ENCODE measurements around the gene H2BK1.

H2BK1 gene

GRCh38 chr7:151175793-151176311 lies 34.4 kb downstream of the H2BK1 start:
- FAIRE-seq = no peak

- no peak for FAIRE-seq
Observed at GRCh38 chr7:151175047-151175792, 35.1 kb downstream of the H2BK1 start.

DNA sequence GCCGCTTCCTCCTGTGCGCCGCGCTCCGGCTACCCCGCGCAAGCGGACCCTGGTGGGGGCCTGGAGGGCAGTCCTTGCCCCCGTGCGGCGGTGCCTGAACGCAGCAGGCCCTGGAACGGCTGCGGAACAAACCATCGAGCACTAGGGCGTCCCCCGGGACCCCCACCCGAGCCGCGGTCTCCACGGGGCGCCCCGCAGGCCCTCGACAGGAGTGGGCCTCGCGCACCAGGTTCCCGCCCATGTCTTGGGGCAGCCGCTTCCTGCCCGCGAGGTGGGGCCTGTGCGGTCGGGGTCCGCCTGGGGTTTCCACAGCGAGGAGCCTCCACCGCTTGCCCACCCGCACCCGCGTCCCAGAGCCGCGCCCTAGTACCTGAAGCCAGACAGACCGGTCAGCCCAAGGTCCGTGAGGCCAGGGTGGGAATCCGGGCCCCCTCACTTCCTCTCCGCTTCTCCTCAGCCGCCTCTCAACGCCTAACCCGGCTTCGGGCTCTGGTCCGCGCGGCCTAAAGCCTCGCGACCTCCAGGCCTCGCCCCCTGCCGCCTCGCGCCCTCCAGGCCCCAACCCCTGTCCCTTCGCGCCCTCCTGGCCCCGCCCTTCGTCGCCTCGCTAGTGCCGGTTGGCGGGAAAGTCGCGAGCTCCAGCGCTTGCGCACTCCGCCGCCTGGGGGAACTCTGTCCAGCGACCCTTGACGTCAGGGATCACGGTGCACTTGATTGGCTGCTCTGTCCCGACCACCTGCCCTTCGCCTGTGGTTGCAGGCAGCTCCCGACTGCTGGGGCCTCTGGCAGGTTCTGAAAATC lies 35.8 kb downstream of the H2BK1 start:
- no peak for FAIRE-seq

GRCh38 chr7:151173386-151174245 lies 36.7 kb downstream of the H2BK1 start:
- FAIRE-seq = no peak

GRCh38 chr7:151172273-151173141 lies 37.8 kb downstream of the H2BK1 start:
- FAIRE-seq = peak; percentile 87

DNA sequence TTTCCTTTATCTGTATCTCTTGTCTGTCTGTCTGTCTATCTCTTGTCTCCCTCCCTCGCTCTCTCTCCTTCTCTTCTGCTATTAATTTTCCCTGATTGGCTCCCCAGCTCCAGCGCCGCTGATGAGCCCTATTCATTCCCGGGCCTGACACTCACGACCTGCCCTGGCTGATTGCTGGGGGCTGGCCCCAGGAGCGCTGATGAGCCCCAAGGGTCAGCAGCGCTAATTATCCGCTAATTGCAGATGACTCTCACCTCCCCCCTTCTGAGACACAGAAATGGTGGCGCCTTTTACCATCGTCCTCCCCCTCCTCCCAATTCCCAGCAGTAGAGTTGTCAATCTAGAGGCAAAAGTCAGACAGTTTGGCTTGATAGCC lies 41.5 kb downstream of the H2BK1 start:
- no peak for FAIRE-seq

DNA sequence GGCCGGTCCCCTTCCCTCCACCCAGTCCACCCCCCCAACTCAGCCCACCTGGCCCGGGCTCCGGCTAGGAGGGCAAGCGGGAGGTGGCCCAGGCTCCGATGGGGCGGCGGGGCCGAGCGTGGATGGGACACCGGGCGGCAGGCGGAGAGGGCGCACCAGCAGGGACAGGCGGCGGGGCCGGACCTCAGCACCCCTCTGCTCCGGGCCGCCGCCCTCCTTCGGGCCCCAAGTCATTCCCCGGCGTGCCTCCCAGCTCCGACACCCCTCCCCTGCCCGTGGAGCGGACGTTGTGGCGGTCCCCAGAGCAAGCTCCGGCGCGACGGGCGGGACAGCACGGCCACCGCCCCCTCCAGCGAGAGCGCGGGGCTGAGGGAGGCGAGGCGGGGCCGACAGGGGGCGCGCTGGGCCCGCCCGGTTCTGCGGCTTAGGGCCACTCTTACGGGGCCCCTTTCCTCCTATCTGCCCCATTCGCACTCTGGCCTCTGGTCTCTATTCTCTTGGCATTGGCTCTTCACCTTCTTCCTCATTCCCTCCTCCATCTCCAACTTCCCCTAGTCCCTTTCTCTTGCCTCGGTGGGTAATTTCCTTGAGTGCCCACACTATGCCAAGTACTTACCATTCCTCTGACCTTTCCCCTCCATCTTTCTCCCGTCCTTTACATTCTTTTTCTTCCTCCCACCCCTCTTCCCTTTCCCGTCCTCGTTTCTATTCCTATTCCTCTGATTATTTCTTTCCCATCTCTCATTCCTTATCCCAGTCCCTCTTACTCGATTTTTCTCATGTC lies 42.1 kb downstream of the H2BK1 start:
- no peak for FAIRE-seq

DNA sequence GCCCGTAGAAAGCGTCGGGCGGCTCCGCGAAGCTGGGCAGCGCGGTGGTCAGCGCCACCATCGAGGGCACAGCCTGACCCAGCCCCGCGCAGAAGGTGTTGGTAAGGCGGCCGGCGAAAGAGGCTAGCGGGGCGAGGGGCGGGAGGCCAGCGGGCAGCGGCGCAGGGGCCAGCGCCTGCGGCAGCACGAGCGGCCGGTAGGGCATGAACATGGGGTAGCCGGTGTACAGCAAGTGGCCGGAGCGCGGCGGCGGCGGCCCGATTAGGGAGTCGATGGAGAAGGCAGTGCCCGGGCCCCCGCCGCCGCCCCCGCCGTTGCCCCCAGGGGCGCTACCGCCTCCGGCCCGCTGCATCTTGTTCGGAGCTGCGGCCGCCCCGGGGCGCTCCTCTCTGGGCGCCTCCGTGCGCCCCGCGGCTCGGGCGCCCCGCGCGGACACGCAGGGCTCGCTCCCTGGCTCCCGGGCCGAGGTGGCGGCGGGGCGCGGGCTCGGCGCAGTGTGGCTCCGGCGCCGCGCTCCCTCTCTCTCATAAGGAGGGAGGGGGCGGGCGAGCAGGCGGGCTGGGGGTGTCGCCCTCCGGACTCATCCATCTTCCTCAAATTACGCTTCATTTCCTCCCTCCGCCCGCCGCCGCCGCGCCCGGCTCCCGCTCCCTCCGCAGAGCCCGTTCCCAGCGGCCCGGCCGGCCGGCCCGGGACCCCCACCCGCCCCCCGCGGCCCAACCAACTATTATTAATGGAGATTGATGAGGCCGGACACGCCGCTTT lies 42.9 kb downstream of the H2BK1 start, which contains the start of gene GBX1:
Gene GBX1, minus strand, starts transcription at position 498 of the 765 bp plus-strand sequence. Its CDS starts 146 bp downstream, at position 352.
- FAIRE-seq = no peak

DNA sequence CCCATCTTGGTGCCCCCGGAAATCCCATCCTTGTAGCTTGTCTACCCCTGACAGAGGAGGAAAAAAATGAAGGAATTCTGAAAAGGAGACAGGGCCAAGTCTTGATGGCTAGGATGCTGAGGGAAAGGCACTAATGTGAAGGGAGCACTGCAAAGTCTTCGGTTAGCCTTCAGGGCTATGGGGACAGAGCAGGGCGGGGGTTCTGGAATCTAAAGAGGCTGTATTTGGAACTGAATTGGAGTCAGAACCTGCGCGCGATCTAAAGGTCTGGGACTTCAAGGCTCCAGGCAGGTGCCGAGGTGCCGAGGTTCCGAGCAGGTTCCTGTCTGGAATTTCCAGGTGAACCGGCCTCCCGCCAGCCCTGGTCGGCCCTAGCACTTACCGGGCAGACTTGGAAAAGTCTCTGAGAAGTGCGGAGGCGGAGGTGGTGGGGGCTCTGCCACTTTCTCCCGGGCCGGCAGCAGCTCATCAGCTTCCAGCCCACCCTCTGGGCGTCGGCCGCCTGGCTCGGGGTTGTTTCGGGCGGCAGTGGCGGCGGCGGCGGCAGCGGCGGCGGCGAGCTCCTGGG lies 43.6 kb downstream of the H2BK1 start:
- no peak for FAIRE-seq

- FAIRE-seq = no peak
Observed at GRCh38 chr7:151161757-151162156, 48.5 kb downstream of the H2BK1 start.

Measured in A204.1 (cell line).